ENCODE results near the gene COL5A1.

- TF ChIP-seq CTCF (IDR thresholded peaks at IDR 0.05; ENCODE audit: low read length) (no peak), EZH2 (IDR thresholded peaks at IDR 0.05; ENCODE audit: borderline replicate concordance, low read length) (no peak)
Measured at GRCh38 chr9:134870301-134870694, 228.7 kb downstream of the COL5A1 start.

Data from OCI-LY1 (cell line).